Measurements from ENCODE around the gene NFKBIL1. TPM values are rescaled to one million over a fixed set of nuclear protein-coding genes. Genes with fewer than 3 reads are reported as not detected.

NFKBIL1 gene
- total RNA-seq, 1 donor from 2014 or later, result 16.4 TPM

GRCh38 chr6:31558631-31559500 is 11.5 kb downstream of the NFKBIL1 start:
- intact Hi-C loops (cut with micrococcal nuclease), result loop anchor here (1.0 kb wide), 1 partner anchor 12 kb away; the partner anchor contains the start of gene NFKBIL1

GRCh38 chr6:31559606-31559957 is 12.2 kb downstream of the NFKBIL1 start:
- intact Hi-C loops (cut with micrococcal nuclease), result loop anchor here (1.0 kb wide), 1 partner anchor 12 kb away; the partner anchor contains the start of gene NFKBIL1

- intact Hi-C loops (cut with micrococcal nuclease), result loop anchor here (1.0 kb wide), 3 partner anchors 8 to 13 kb away; partner anchors contain the start of genes LTA and NFKBIL1
These were observed 12.7 kb downstream of the NFKBIL1 start for GRCh38 chr6:31559958-31560696.

DNA sequence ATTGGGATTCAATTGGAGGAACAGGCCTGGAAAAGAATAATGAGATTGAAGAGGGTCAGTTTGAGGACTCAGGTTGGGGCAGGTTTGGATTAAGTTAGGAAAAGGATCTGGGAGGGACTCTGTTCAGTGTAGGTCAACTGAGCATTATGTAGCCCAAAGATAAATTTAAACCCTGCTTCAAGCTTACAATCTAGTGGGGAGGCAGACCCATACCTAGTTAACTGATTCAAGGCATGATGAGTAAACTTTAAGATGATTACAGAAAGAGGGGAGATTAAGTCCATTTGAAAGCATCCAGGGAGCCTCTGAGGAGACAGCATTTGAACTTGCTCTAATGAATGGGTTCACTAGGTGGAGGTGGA is 13.3 kb downstream of the NFKBIL1 start:
- intact Hi-C loops (cut with micrococcal nuclease), result loop anchor here (1.0 kb wide), 2 partner anchors 8 to 12 kb away; partner anchors contain the start of gene LTA

GRCh38 chr6:31567531-31568370 is 20.3 kb downstream of the NFKBIL1 start:
- intact Hi-C loops (cut with micrococcal nuclease), result loop anchor here (1.0 to 2.0 kb wide), 8 partner anchors 7 to 757 kb away; partner anchors contain the start of genes LTB, NCR3, NFKBIL1 and PRRC2A

GRCh38 chr6:31568537-31568961 is 21.1 kb downstream of the NFKBIL1 start:
- intact Hi-C loops (cut with micrococcal nuclease), result loop anchor here (1.0 to 2.0 kb wide), 8 partner anchors 8 to 758 kb away; partner anchors contain the start of genes LTB, NCR3, NFKBIL1 and PRRC2A

DNA sequence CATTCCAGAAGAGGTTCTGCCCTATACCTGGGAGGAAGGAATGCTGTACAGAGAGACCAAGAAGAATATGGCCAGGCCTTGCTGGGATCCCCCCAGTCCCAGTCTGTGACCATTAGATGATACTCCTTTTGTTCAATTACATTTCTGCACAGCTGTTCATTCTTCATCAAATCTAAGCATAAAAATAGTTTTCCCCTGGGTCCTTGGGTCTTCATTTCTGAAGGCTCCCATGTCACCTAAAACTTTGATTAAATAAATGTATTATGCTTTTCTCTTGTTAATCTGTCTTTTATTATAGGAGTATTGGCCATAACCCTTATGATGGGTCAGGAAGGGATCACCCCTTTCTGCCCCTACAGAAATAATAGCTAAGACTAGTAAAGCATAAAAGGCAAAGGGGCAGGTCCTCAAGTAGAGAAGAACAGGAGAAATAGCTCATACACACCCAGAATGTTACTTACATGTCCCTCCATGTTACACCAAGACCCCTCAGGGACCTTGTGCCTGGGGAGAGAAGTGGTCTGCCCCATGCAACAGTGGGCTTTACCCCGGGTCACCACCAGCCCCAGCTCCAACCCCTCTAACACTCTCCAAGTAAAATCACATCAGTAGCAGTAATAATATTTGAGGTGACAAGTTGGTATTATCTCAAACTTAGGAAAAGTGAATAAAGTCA is 22.6 kb downstream of the NFKBIL1 start:
- intact Hi-C loops (cut with micrococcal nuclease), result loop anchor here (2.0 kb wide), 2 partner anchors 13 to 759 kb away; partner anchors contain the start of gene LTB

DNA sequence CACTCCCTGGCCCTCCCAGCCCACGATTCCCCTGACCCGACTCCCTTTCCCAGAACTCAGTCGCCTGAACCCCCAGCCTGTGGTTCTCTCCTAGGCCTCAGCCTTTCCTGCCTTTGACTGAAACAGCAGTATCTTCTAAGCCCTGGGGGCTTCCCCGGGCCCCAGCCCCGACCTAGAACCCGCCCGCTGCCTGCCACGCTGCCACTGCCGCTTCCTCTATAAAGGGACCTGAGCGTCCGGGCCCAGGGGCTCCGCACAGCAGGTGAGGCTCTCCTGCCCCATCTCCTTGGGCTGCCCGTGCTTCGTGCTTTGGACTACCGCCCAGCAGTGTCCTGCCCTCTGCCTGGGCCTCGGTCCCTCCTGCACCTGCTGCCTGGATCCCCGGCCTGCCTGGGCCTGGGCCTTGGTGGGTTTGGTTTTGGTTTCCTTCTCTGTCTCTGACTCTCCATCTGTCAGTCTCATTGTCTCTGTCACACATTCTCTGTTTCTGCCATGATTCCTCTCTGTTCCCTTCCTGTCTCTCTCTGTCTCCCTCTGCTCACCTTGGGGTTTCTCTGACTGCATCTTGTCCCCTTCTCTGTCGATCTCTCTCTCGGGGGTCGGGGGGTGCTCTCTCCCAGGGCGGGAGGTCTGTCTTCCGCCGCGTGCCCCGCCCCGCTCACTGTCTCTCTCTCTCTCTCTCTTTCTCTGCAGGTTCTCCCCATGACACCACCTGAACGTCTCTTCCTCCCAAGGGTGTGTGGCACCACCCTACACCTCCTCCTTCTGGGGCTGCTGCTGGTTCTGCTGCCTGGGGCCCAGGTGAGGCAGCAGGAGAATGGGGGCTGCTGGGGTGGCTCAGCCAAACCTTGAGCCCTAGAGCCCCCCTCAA is 24.9 kb downstream of the NFKBIL1 start, which contains the start of gene LTA:
Gene LTA, plus strand, starts transcription at position 249 of the 871 bp plus-strand sequence. Its CDS starts 454 bp downstream, at position 703.
- intact Hi-C loops (cut with micrococcal nuclease), result loop anchor here (1.0 kb wide), 3 partner anchors 12 to 21 kb away; partner anchors contain the start of gene NCR3

- intact Hi-C loops (cut with micrococcal nuclease), result no loop called here
These were observed 26.1 kb downstream of the NFKBIL1 start for GRCh38 chr6:31573239-31574105.

DNA sequence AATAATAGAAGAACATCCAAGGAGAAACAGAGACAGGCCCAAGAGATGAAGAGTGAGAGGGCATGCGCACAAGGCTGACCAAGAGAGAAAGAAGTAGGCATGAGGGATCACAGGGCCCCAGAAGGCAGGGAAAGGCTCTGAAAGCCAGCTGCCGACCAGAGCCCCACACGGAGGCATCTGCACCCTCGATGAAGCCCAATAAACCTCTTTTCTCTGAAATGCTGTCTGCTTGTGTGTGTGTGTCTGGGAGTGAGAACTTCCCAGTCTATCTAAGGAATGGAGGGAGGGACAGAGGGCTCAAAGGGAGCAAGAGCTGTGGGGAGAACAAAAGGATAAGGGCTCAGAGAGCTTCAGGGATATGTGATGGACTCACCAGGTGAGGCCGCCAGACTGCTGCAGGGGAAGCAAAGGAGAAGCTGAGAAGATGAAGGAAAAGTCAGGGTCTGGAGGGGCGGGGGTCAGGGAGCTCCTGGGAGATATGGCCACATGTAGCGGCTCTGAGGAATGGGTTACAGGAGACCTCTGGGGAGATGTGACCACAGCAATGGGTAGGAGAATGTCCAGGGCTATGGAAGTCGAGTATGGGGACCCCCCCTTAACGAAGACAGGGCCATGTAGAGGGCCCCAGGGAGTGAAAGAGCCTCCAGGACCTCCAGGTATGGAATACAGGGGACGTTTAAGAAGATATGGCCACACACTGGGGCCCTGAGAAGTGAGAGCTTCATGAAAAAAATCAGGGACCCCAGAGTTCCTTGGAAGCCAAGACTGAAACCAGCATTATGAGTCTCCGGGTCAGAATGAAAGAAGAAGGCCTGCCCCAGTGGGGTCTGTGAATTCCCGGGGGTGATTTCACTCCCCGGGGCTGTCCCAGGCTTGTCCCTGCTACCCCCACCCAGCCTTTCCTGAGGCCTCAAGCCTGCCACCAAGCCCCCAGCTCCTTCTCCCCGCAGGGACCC is 27.0 kb downstream of the NFKBIL1 start:
- intact Hi-C loops (cut with micrococcal nuclease), result loop anchor here (1.0 to 5.0 kb wide), 3 partner anchors 27 to 163 kb away; partner anchors contain the start of genes CLIC1, NFKBIL1 and PRRC2A

DNA sequence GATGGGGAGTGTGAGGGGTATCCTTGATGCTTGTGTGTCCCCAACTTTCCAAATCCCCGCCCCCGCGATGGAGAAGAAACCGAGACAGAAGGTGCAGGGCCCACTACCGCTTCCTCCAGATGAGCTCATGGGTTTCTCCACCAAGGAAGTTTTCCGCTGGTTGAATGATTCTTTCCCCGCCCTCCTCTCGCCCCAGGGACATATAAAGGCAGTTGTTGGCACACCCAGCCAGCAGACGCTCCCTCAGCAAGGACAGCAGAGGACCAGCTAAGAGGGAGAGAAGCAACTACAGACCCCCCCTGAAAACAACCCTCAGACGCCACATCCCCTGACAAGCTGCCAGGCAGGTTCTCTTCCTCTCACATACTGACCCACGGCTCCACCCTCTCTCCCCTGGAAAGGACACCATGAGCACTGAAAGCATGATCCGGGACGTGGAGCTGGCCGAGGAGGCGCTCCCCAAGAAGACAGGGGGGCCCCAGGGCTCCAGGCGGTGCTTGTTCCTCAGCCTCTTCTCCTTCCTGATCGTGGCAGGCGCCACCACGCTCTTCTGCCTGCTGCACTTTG is 28.0 kb downstream of the NFKBIL1 start, which contains the start of gene TNF:
Gene TNF, plus strand, starts transcription at position 231 of the 567 bp plus-strand sequence. Its CDS starts 177 bp downstream, at position 408.
- intact Hi-C loops (cut with micrococcal nuclease), result loop anchor here (1.0 to 5.0 kb wide), 3 partner anchors 28 to 162 kb away; partner anchors contain the start of genes CLIC1, NFKBIL1 and PRRC2A

GRCh38 chr6:31575952-31576685 is 28.7 kb downstream of the NFKBIL1 start:
- intact Hi-C loops (cut with micrococcal nuclease), result loop anchor here (1.0 to 5.0 kb wide), 4 partner anchors 8 to 161 kb away; partner anchors contain the start of genes CLIC1, NFKBIL1 and PRRC2A

GRCh38 chr6:31576897-31577578 is 29.6 kb downstream of the NFKBIL1 start:
- intact Hi-C loops (cut with micrococcal nuclease), result loop anchor here (1.0 to 5.0 kb wide), 2 partner anchors 9 to 160 kb away; partner anchors contain the start of gene CLIC1

DNA sequence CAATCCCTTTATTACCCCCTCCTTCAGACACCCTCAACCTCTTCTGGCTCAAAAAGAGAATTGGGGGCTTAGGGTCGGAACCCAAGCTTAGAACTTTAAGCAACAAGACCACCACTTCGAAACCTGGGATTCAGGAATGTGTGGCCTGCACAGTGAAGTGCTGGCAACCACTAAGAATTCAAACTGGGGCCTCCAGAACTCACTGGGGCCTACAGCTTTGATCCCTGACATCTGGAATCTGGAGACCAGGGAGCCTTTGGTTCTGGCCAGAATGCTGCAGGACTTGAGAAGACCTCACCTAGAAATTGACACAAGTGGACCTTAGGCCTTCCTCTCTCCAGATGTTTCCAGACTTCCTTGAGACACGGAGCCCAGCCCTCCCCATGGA is 30.2 kb downstream of the NFKBIL1 start:
- intact Hi-C loops (cut with micrococcal nuclease), result loop anchor here (5.0 kb wide), 1 partner anchor 160 kb away; the partner anchor contains the start of gene CLIC1
